Kidney epithelial cell (primary cell): ENCODE data around the gene TBC1D14. TPM values are rescaled to one million over a fixed set of nuclear protein-coding genes. Genes with fewer than 3 reads are reported as not detected.

Experiments
- DNase-seq: peaks from one replicate; pipeline ENCODE4 v3.0.0-alpha.2; 2010; ENCODE audit warnings: low read depth
- H3K27me3 ChIP-seq: 2 replicates; pipeline ENCODE4 v1.6.0; 2011; ENCODE audit warnings: low read length; ENCODE audit not compliant: control insufficient read depth, insufficient read depth
- H3K36me3 ChIP-seq: 2 replicates; pipeline ENCODE4 v1.5.1; 2011; ENCODE audit warnings: low read length; ENCODE audit not compliant: control insufficient read depth, insufficient read depth
- H3K4me3 ChIP-seq: 2 replicates; pipeline ENCODE4 v1.5.1; 2011; ENCODE audit warnings: low read depth, mild to moderate bottlenecking, control low read depth, low read length
- CTCF ChIP-seq: IDR thresholded peaks from 2 replicates; pipeline ENCODE4 v1.5.1; 2011; ENCODE audit warnings: mild to moderate bottlenecking, moderate library complexity, low read length, control low read depth, inconsistent platforms; ENCODE audit not compliant: insufficient read depth, poor library complexity, severe bottlenecking
- total RNA-seq: library from RNA; depleted of rRNA; stranded (reverse); fragments of >200 nt; gene quantifications from 2 replicates; pipeline ENCODE4 v1.2.3, GENCODE V29; 2015

Gene TBC1D14
- total RNA-seq, 1 donor from 2014 or later = 52.8 TPM

DNA sequence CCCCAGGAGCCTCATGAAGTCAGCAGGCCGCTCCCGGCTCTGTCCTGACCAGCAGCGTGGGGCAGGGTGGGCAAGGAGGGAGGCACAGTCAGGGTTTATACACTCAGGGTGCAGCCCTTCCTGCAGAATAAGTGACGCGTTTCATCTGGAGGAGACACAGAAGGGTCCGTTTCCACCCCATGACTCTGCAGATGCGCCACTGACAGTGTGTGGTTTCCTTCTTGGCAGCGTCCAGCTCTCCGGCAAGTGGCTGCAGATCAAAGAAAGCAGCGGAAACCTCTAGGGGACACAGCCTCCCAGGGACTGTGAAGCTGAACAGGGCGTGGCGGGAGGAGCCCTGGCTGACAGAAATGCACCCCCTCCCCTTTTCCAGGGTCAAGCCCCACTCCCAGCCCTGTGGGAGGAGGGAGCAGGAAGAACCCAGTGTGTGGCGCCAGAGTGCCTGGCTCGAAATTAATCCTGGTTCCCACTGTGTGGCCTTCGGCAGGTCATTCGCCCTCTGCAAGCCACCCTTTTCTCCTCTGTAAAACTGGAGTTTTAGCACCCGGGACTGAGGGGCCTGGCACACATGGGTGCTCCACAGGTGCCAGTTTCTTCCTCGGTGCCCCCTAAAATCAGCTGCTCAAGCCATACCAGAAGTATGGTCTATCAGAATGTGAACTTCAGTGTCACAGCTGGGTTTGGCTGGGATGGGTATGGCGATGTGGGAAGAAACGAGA is 17.3 kb upstream of the TBC1D14 start:
- H3K4me3 ChIP-seq = no peak overlapping the region
- TF ChIP-seq CTCF = no peak
- DNase-seq = no peak
- no peaks in the 10 kb centered on the region for H3K36me3 ChIP-seq
- no peaks in the 10 kb centered on the region for H3K27me3 ChIP-seq

DNA sequence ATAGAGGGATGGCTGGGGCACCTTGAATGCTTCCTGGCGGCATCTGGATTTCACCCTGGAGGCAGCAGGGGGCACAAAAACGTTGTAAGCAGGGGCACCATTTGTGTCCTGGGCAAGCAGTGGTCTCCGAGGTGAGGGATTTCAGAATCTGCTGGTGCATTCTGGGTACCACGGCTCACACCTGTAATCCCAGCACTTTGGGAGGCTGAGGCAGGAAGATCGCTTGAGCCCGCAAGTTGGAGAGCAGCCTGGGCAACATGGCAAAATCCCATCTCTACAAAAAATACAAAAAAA is 16.8 kb upstream of the TBC1D14 start:
- no peak for DNase-seq
- Histone ChIP-seq H3K27me3 (no peaks in the 10 kb centered on the region), H3K4me3 (no peak overlapping the region), H3K36me3 (no peaks in the 10 kb centered on the region)
- TF ChIP-seq CTCF = no peak

GRCh38 chr4:6893449-6894085 is 16.1 kb upstream of the TBC1D14 start:
- TF ChIP-seq CTCF = no peak
- no peak for DNase-seq
- Histone ChIP-seq H3K27me3 (no peaks in the 10 kb centered on the region), H3K4me3 (no peak overlapping the region), H3K36me3 (no peaks in the 10 kb centered on the region)

DNA sequence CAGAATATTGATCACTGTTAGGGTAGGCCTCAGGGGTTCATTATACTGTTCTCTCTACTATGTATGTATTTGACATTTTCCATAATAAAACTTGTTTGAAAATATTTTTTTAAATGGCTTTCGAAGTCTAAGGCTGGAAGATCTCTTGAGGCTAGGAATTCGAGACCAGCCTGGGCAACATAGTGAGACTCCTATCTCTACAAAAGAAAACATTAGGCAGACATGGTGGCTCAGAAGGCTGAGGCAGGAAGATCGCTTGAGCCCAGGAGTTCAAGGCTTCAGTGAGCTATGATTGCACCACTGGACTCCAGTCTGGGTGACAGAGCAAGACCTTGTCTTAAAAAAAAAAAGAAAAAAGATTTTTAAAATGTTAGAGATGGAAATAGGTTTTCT is 15.5 kb upstream of the TBC1D14 start:
- DNase-seq = no peak
- Histone ChIP-seq H3K36me3 (no peaks in the 10 kb centered on the region), H3K4me3 (no peak overlapping the region), H3K27me3 (no peaks in the 10 kb centered on the region)
- no peak for TF ChIP-seq CTCF

- DNase-seq = no peak
- no peak overlapping the region for H3K4me3 ChIP-seq
- no peaks in the 10 kb centered on the region for H3K27me3 ChIP-seq
Measured at GRCh38 chr4:6894528-6895498, 14.8 kb upstream of the TBC1D14 start.

More at GRCh38 chr4:6894528-6895498, 14.8 kb upstream of the TBC1D14 start:
- no peaks in the 10 kb centered on the region for H3K36me3 ChIP-seq
- no peak for TF ChIP-seq CTCF
